ENCODE results near the gene RNF10. TPM values are rescaled to one million over a fixed set of nuclear protein-coding genes. Genes with fewer than 3 reads are reported as not detected.

Gene RNF10
- total and polyA plus RNA-seq, 2 of the 4 experiments (the other 2 are of a cell fraction) = 44.4 to 95.0 TPM

DNA sequence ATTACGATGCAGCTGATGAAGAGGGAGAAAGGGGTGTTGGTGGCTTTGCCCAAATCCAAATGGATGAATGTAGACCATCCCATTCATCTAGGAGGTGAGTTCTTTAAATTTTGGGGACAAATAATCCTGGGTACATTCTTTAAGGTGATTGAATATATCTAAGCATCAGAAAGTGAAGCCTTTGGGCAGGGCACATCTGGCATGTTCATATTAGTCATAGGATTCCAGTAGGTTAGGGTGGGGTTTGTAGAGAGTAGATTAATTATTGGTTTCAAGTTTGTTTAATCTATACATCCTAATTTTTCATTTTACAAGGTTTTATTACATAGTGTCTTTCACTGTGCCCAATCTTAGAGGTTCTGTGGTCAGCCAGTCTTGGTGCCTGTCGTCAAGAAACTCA, 23.4 kb downstream of the RNF10 start:
- TF ChIP-seq NFE2L2 (IDR thresholded peaks at IDR 0.05; ENCODE audit: low read depth, low read length) = no peak
- no peak for TF ChIP-seq RFX5 (IDR thresholded peaks at IDR 0.05; ENCODE audit: low read depth, low read length)
- TF ChIP-seq, protein P1, sequence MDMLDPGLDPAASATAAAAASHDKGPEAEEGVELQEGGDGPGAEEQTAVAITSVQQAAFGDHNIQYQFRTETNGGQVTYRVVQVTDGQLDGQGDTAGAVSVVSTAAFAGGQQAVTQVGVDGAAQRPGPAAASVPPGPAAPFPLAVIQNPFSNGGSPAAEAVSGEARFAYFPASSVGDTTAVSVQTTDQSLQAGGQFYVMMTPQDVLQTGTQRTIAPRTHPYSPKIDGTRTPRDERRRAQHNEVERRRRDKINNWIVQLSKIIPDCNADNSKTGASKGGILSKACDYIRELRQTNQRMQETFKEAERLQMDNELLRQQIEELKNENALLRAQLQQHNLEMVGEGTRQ (IDR thresholded peaks at IDR 0.05; ENCODE audit: low read depth, low read length) = no peak
- no peak for TF ChIP-seq CEBPB (IDR thresholded peaks at IDR 0.05; ENCODE audit: low read depth, low read length)
- no peak for TF ChIP-seq MXI1 (IDR thresholded peaks at IDR 0.05; ENCODE audit: borderline replicate concordance, low read depth, low read length)
- TF ChIP-seq RAD21 (IDR thresholded peaks at IDR 0.05; ENCODE audit: low read length) = no peak

More for the DNA sequence above, 23.4 kb downstream of the RNF10 start:
- H4K5ac ChIP-seq (ENCODE audit: low read depth, low read length) = no peak overlapping the region
- H3K4ac ChIP-seq (ENCODE audit: low read depth, low read length) = no peak overlapping the region
- H2AK5ac ChIP-seq (ENCODE audit: low read depth, low read length) = no peak overlapping the region
- no peak overlapping the region for H3K27ac ChIP-seq (ENCODE audit: insufficient read depth, low read length)
- no peaks in the 10 kb centered on the region for H3K27me3 ChIP-seq (ENCODE audit: control insufficient read depth, insufficient read depth, low read length)
- no peak overlapping the region for H3K4me2 ChIP-seq (ENCODE audit: low read depth, low read length)
- POLR2A ChIA-PET (ENCODE audit: unreplicated experiment) = no interaction called here
- no peak overlapping the region for H2AFZ ChIP-seq (replicated peaks; ENCODE audit: low read length, poor library complexity)
- H2AK9ac ChIP-seq (replicated peaks; ENCODE audit: low read depth, low read length, poor library complexity) = no peak overlapping the region
- no TSS peak for BruUV-seq (replicated peaks)
- H3K9me1 ChIP-seq (ENCODE audit: insufficient read depth, low read length) = no peaks in the 10 kb centered on the region; the same call in none of the 2 replicates
- in situ Hi-C loops (cut with MboI; ENCODE audit: low sequenced_read_pairs) (no loop called here), dilution Hi-C loops (cut with HindIII; ENCODE audit: low sequenced_read_pairs, unreplicated experiment) (no loop called here), intact Hi-C loops (cut with micrococcal nuclease) (no loop called here)
- no peak for ATAC-seq (ENCODE audit: low read depth)
- H2BK5ac ChIP-seq (ENCODE audit: low read depth, low read length, poor library complexity, severe bottlenecking) = no peak overlapping the region
- no peak overlapping the region for H2BK15ac ChIP-seq (ENCODE audit: low read depth, low read length)
- H2BK120ac ChIP-seq (ENCODE audit: low read depth, low read length) = no peak overlapping the region
- no peaks in the 10 kb centered on the region for H3K4me1 ChIP-seq (ENCODE audit: control insufficient read depth, insufficient read depth, low read length)
- CTCF ChIA-PET = no interaction called here
- no peak overlapping the region for H2BK20ac ChIP-seq (ENCODE audit: low read depth, low read length)
- H3K14ac ChIP-seq (replicated peaks; ENCODE audit: low read depth, low read length) = no peak overlapping the region
- H3K9me3 ChIP-seq (ENCODE audit: control insufficient read depth, insufficient read depth, low read length) = no peaks in the 10 kb centered on the region
- DNase-seq = no peak
- no peak overlapping the region for H3K4me3 ChIP-seq (ENCODE audit: insufficient read depth, low read depth, low read length)
- no peak overlapping the region for H3K9ac ChIP-seq (ENCODE audit: low read depth, low read length)
- no peak overlapping the region for H4K8ac ChIP-seq (ENCODE audit: low read depth in 2 of 2, low read length in 2 of 2)
- H3K36me3 ChIP-seq (ENCODE audit: control insufficient read depth, insufficient read depth, low read length) = peaks cover 48% of the 10 kb centered on the region
- 100% methylated on average over 1 of the region's 2 CpGs; no CpG with 5 or more reads in 1 of the 2 experiments for WGBS, 2 experiments (ENCODE audit: extremely low coverage in 2 of 2, insufficient read length in 1 of 2)
- no peak overlapping the region for H4K91ac ChIP-seq (ENCODE audit: insufficient read depth, low read depth, low read length)
- H3K23ac ChIP-seq (ENCODE audit: low read depth, low read length) = no peak overlapping the region
- H3K56ac ChIP-seq (ENCODE audit: extremely low read depth, insufficient read depth, low read length) = no peak overlapping the region
- no peak overlapping the region for H3K18ac ChIP-seq (ENCODE audit: low read depth, low read length)
- H4K20me1 ChIP-seq (ENCODE audit: insufficient read depth, low read length) = peaks cover 3% of the 10 kb centered on the region; the same call in 1 of the 2 replicates
- peaks cover 15 to 19% of the 10 kb centered on the region in 2 experiments for H3K79me1 ChIP-seq (ENCODE audit: low read depth in 1 of 2, low read length in 2 of 2)

Data from IMR-90 (cell line).